GM04504 (cell line): ENCODE measurements around the gene CLDN11.

Experiments
- DNase-seq: peaks from one replicate; pipeline ENCODE4 v3.0.0-alpha.2; 2012; ENCODE audit warnings: low read depth

Gene CLDN11

DNA sequence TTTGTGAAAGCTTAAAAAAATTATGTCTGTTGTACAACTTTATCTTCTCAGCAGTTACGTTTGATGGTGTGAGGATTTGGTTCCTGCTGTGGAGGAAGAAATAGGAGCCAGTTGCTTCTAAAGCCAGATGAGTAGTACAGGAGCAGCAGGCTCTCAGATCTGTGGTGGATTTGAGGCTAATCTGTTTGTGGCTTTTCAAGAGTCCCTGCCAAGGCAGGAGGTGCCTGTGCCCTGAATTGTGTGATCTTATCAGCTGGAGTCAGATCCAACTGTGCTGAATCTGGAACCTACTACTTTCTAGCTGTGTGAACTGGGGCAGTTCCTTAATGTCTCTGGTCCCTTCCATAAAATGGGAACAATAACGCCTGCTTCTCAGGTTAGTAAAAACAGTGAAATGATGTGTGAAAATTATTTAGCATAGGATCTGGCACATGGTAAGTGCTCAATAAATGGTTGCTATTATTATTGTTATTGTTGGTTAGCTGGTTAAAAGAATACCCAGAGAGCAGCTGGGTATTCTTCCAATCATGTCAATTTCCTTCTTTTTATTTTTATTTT lies 7.7 kb downstream of the CLDN11 start:
- no peak for DNase-seq

DNA sequence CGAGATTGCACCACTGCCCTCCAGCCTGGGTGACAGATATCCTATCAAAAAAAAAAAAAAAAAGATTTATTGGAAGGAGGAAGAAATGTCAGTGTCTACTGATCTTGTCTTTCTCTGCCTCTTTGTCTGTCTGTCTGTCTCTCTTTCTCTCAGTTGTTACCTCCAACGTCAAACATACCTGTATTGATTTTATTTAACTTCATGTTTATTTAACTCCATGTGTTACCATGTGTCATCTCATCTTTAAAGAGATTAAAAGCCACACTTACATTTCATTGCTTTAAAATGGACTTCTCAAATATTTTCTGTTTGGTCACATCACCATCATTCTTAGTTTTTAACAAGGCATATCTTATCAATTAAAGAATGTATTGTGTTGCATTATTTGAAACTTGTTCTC lies 9.4 kb downstream of the CLDN11 start:
- no peak for DNase-seq

DNA sequence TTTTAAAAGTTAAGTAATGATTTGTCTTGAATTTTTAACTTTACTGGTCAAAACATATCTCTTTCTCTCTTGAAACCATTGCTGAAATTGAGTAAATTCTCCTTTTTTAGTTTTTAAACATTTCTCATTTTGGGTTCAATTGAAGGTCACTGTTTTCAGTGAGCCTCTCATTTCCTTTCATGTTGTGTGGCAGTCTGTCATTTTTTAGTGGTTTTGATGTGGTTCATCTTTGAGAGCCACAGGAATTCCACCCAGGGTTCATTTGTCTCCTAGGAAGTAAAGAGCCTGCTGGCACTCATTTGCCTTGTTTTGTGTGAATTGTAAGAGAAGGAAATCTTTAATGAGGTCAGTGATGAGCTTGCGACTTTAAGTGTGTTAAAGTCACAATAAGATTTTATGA lies 10.4 kb downstream of the CLDN11 start:
- DNase-seq, result peak; percentile 47

DNA sequence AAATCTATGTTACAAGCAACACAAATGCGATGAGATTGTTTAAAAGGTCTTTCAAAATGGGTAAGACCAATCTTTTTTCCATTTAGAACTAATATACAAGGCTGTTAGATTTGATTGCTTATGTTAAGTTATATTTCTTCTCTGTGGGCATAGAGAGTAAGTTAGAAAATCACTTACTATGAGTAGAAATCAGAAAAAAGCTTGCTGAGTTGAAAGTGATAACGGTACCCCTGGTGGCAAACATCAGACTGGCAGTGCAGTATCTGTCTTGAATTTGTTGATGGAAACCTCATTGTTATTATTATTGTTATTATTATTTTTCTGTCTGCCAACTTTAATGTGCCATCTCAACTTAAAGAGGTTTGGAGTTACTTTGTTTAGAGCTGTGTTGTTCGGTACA lies 12.4 kb downstream of the CLDN11 start:
- DNase-seq, result no peak

DNA sequence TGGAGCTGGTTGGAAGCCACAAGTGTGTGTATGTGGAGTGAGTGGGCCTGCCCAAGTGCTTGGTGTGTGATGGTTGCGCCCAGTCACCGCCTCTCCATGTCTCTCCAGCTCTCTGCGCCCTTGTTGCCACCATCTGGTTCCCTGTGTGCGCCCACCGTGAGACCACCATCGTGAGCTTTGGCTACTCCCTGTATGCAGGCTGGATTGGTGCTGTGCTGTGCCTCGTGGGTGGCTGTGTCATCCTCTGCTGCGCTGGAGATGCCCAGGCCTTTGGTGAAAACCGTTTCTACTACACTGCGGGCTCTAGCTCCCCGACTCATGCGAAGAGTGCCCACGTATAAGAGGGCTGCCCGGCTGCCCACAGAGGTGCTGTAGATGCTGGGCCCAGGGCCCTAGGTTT lies 13.7 kb downstream of the CLDN11 start:
- DNase-seq, result no peak

DNA sequence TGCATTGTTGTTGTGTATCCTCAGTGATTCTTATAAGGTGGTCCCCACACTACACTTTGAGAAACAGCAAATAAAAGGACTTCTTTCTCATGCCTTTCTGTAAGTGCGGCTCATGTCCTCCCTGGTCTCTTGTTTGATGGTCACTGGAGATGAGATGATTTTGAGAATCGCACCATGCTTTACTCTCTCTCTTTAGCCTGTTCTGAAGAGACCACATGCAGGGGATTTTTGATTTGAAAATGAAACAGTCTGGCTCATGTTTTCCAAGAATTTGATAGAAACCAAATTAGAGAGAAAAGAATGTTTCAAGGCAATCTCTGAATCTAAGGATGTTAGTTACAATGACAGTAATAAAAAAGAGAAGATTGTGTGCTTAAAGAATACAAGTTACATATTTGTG lies 18.0 kb downstream of the CLDN11 start:
- DNase-seq, result no peak

DNA sequence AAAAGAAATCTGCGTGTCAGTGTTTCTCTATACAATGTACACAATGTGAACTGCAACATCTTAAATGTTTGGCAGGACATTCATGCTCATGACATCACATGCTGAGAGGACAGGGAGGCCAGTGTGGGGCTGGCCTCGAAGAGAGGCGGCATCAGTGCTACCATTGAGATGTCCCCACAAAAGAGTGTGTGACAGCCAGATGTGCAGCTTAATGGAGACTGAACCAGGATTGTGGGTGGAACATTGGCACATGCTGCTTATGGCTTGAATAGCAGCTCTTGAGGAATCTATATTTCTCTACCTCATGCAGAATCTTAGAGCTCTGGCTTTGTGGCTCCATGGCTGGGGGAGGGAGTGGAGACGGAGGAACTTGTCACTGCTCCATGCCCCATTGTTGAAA lies 18.5 kb downstream of the CLDN11 start:
- no peak for DNase-seq

DNA sequence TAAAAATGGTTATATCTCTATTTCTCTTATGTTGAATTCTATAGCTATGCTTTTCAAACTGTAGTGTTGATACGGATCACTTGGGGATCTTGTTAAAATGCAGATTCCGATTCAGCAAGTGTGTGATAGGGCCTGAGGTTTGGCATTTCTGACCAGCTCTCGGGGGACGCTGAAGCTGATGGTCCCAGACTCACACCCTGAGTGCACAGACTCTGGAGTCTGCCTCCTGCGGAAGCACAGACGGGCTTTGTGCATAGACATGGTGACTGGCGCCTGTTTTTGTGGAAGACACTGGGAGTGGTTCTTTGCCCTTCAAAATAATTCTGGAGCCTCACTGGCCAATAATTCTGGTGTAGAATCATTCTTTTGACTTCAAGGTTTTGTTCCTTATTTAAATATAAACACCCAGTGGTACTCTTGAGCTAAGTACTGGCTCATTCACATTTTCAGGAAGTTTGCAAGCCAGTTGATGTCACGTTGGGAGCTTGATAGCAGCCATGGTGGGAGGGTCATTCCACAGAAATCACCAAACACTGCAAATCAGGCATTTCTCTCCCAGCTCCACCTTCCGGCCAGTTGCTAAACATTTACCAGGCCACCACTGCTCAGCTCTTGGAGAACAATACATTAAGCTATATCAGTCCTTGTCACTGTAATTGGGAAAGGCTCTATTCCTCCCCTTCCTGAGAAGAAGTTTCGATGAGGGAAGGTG lies 19.2 kb downstream of the CLDN11 start:
- no peak for DNase-seq

DNA sequence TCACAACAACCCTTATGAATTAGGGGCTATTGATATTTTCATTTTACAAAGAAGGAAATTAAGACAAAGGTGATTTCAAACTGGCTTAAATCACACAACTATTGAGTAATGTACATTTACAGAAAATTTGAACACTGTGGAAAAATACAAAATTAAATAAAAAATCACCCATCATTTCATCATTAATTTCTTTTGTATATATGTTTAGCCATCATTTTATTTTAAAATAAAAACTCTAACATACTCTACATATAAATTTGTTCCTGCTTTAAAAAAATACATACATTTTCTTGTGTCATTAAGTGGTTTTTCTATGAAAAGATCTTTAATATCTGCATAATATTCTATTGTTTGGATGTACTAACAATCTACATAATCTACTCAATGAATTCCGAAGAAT lies 20.2 kb downstream of the CLDN11 start:
- no peak for DNase-seq

DNA sequence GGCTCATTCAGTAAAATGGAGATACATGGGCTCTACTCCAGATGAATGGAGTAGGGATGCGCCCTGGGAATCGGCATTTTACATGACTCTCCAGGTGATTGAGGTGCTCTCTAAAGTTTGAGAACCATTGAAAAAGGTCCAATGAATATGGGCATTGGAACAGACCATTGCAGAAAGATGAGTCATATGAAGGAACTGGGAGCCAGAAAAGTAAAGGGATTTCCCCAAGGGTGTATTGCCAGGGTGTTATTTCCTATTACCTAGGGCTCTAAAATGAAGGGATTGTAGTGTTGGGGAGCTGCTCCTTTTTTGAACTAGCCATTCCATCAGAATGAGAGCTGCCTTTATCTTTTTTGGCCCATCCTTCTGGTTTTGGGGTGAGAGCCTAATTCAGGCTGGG lies 21.7 kb downstream of the CLDN11 start:
- no peak for DNase-seq

DNA sequence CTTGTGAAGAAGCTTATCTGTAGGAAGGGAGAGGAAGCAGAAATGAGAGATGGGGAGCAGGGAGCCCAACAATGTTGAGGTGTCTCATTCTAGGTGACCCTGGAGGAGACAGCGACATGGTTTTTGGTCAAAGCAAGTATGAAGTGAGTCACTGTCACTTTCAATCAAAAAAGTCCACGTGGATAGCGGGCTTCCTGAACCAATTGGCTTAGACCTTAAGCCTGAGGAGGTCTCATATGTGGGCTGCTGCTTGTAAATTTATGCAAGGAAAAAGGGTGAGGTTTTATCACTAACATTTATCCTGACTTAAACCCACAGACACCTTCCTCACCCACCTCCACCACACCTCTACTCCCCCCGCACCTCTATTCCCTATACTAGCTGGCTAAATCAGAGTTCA lies 22.7 kb downstream of the CLDN11 start:
- DNase-seq, result no peak

DNA sequence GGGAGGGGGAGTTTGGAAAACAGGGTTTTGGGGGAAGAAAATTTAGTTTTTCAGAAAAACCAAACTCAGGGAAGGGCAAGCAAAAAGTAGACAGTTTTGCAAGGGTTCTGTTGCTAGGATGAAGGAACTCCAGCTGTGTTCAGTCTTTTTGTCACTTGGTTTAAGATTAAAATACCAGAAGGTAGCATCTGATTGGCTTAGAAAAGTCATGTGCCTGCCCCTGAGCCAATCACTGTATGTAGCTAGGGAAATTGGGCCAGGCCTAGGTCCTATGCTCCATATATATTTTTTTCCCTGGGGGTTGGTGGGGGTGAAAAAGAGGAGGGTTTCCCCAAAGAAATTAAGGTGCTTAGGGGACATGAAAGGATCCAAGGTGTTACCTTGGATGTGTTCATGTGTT lies 24.3 kb downstream of the CLDN11 start:
- DNase-seq, result no peak

DNA sequence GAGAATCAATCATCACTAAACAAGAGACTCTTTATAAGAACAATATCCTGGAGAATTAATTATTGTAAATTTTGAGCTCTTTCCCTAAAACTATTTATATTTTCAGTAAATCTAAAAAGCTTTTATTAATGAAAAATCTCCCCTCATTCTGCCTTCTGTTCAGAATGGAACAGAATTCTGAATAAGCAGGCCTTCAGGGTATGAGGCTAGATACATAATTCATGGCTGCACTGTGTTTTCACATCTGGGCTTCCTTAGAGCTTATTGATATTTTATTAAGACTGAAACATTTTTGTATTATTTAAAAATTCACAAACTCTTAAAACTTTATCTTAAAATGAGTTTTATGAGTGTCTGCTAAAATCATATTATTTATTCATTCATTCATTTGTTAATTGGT lies 24.8 kb downstream of the CLDN11 start:
- DNase-seq, result no peak

DNA sequence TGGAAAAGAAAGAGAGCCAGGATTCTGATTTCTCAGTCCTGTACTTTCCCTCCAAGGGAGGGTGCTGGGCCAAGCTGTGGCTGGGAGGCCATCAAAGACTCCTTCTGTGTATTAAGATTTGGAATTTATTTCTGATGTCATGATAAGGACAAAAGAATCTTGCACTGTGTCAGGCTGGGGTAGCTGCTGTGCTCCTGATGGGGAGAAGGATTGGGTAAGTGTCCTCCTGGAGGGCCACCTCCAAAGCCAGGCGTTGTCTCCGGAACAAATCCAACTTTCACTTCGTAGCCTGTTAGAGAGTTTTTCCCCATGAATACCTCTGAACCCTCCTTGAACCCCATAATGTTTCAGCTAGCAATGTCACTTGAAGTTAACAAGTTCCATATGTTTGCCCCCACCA lies 29.9 kb downstream of the CLDN11 start:
- no peak for DNase-seq

DNA sequence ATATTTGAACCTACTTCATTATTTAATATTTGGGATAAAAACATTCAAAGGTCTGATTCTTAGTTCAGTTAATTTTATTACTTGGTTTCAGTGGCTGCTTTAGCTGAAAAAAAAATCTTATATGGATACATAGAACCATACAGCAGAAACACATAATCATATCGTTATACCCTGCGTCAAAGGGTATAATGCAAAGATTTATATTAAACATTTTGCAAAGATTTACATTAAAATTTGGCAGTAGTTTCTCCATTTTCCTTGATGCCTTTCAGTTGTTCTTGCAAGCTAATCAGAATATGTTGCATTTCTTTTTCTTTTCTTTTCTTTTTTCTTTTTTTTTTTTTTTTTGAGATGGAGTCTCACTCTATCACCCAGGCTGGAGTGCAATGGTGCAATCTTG lies 31.4 kb downstream of the CLDN11 start:
- no peak for DNase-seq

DNA sequence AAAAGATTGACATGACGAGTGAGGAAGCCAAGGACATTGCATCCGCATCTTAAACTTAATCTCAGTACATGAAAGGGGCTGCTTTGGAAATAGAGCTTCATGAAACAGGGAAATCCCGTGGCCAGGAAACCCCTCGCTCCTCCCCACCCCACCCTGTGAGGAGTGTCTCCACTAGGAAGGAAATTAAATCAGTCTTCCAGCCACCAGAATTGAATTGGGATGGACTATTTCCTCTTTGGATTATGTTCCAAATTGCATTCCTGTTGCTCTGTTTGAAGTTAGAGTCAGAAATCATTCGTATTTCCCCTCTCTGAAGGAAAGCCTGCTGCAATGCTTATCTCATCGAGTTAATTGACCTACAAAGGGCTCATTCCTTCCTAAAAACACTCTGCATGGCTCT lies 35.8 kb downstream of the CLDN11 start:
- DNase-seq, result no peak

DNA sequence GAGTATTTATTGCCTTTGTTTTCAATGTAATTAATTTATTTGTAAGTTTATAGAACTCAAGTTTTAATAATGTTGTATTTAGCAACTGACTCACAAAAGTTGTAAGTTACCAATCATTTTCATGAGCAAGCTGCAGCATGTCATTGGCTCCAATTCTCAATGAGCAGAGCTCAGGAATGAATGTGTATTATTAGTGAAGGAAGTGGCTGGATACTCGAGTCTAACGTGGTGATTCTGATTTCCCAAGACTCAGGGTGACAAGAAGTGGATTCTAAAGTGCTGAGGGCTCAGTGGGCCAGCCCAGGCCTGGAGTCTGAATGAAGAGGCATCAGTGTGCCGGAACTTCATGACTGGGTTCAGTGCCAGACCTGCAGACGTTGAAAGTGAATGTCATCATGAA lies 39.6 kb downstream of the CLDN11 start:
- no peak for DNase-seq

DNA sequence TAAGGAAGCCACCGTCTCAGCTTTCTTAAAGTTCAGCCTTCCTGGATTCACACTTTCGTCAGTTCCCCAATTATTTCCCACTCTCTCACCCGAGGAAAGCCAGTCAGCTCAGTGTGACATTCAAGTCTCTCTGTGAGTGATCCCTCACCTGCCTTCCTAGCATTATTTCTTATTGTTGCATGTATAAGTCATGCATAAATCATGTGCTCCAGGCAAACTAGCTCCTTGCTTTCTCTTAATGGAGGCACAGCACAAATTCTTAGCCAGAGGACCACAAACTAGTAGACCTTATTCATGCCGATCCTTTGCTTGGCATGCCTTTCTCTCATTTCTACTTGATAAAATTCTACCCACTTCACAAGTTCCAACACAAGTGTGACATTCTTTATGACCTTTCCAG lies 44.3 kb downstream of the CLDN11 start:
- DNase-seq, result no peak

DNA sequence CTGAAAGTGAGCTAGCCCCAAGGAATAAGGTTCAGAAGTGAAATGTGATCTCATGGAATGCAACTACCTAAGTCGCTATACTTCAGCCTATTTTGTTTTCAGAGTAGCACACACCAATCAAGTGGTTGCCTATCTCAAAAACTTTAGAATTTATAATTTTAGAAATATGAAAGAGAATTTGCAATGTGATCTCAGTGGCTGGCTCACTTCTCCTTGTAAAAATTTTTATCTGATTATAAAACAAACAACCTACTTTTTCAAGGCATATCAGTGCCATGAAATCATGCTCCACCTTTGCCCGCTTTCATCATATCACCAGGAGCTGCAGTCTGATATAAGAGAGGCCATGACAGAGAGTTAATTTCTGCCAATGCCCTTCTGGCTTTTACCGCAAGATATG lies 47.3 kb downstream of the CLDN11 start:
- DNase-seq, result no peak

DNA sequence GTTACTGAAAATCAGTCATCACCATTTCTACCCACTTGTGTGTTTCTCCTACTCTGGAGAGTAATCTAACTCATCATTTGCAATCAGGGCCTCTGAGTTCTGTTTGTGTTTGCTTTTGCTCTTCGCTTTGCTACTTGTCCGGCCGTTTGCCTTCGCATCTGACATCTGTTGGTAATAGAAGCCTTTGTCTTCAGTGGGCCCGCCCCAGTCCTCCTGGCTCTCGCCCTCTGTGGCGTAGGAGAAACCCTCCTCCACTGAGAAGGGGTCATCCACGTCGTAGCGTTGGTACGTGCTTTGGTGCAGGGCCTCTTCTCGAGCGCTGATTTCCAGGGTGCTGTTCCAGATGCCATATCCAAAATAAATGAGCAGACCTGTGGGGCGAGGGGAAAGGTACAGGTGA lies 48.3 kb downstream of the CLDN11 start:
- no peak for DNase-seq

DNA sequence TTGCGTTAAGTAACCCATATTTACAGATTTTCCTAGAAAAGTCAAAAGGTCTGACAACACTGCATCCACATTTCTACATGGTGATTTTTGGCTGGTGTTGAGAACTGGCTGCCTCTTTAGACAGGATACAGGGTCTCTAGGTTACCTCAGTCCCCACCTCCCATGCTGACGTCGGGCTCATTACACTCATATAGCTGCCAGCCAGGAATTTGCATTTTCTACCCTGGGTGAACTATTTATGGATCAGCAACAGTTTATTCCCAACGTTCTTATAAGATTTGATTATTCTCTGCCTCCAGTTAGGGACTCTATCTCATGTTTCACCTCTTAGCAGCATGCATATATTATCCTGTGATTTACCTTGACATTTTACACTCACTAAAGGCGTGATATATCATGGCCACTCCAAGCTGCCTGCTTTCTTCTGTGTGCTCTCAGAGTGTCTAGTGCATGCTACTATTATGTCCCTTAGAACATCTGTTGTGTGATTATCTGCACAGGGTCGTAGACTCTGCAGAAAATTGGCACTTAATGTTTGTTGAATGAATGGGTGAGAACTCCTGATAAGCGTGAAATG lies 49.0 kb downstream of the CLDN11 start:
- DNase-seq, result no peak

DNA sequence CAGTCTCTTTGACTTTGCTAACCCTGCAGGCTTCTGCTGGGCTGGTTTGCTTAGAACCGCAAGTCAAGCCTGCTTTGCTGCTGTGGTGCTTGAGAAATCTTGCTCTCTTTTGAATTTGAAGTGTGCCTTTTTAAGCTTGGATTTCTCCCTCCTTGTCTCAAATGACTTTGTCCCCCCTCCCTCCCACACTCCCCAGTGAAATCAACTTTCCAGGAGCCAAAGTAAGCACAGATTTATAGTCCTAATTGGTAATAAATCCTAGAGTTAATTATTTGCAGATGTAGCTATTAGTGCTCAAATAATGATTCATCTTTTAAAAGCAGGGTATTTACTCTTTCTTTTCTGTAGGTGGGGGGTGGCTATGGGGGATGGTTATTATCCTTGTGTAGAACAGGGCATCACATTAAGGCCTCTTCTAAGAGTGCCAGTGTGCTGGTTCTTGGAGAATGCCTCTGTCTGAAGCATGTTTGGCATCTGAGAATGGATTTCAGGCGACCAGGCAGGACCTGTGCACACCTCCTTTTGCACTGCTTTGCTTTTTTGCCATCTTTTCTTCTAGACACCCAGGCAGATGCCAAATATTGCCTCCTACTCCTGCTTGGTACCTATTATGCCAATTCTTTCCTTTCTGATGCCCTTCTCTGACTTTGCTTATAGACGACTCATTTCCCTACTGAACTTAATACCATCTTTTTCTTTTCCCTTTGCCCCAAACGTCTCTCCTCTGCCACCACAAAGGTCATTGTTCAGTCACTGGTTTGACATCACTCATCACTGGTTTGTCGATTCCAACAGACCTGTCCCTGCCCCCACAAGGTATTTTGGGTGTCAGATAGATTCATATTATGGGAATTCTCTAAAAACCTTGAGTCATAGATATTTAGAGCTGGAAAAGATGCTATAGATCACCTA lies 50.7 kb downstream of the CLDN11 start:
- DNase-seq, result peak; percentile 77
